Measurements from ENCODE around the gene SPTBN1. TPM values are rescaled to one million over a fixed set of nuclear protein-coding genes. Genes with fewer than 3 reads are reported as not detected.

The SPTBN1 gene
- total and polyA plus RNA-seq, 2 of the 13 experiments (the other 11 are each of a cell fraction or from before 2014, with no cell fraction given) = 123 to 299 TPM

DNA sequence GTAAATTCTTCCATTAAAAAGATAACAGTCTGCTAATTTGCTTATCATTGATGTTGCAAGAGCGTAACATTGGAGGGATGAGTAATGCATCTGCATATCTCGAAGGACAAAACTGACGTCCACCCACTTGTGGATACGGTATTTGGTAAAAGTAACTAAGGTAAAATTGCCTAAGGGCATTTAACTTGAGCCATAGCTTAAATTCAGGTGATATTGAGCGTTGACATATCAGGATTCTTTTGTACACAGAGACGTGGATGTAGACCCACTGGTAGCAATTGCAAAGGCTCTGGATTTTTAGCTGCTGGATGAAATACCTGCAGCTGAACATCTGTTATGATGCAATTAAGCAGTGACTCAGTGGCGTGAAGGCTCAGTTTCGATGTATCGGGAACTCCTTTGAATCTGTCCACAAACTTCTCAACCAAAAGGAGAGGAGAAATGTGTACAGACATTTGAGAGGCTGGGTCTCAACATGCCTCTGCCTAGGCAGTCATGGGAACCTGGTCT is 119.3 kb downstream of the SPTBN1 start (continued):
- TF ChIP-seq ATF7 (IDR thresholded peaks at IDR 0.05) (no peak), ATF7 (CRISPR knock-in tag; IDR thresholded peaks at IDR 0.05) (no peak), ZNF224 (CRISPR knock-in tag; IDR thresholded peaks at IDR 0.05) (no peak), RBM22 (optimal IDR thresholded peaks at IDR 0.05; ENCODE audit: low read length) (peak; percentile 92), FOXC1 (CRISPR knock-in tag; IDR thresholded peaks at IDR 0.05; ENCODE audit: borderline replicate concordance) (no peak), ATF7-NPFF (CRISPR knock-in tag; IDR thresholded peaks at IDR 0.05; ENCODE audit: low read depth) (no peak), TOPORS (CRISPR knock-in tag; IDR thresholded peaks at IDR 0.05) (no peak), ZNF652 (CRISPR knock-in tag; IDR thresholded peaks at IDR 0.05; ENCODE audit: borderline replicate concordance, low read depth) (no peak), FOSL2 (CRISPR knock-in tag; IDR thresholded peaks at IDR 0.05) (peak; percentile 55; the same call in 1 of the 2 replicates), CEBPB (IDR thresholded peaks at IDR 0.05; ENCODE audit: borderline replicate concordance, low read depth, low read length) (peak; percentile 57; the same call in 1 of the 2 replicates), CHD4 (IDR thresholded peaks at IDR 0.05; ENCODE audit: borderline replicate concordance, low read length) (no peak), FOXA1 (IDR thresholded peaks at IDR 0.05) (no peak), FOXA1 (CRISPR knock-in tag; IDR thresholded peaks at IDR 0.05) (0 out of 2 replicates have a peak, but pooled peaks have one; percentile 19), ZMYM3 (CRISPR knock-in tag; IDR thresholded peaks at IDR 0.05) (no peak), MTA1 (CRISPR knock-in tag; IDR thresholded peaks at IDR 0.05; ENCODE audit: borderline replicate concordance) (no peak), TCF12 (IDR thresholded peaks at IDR 0.05) (no peak), TCF12 (CRISPR knock-in tag; IDR thresholded peaks at IDR 0.05) (no peak), MZF1 (CRISPR knock-in tag; IDR thresholded peaks at IDR 0.05; ENCODE audit: borderline replicate concordance) (no peak)
- TF ChIP-seq, protein P1, sequence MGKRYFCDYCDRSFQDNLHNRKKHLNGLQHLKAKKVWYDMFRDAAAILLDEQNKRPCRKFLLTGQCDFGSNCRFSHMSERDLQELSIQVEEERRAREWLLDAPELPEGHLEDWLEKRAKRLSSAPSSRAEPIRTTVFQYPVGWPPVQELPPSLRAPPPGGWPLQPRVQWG (CRISPR knock-in tag; IDR thresholded peaks at IDR 0.05; ENCODE audit: borderline replicate concordance, low read depth) = no peak
- TF ChIP-seq, protein P2, sequence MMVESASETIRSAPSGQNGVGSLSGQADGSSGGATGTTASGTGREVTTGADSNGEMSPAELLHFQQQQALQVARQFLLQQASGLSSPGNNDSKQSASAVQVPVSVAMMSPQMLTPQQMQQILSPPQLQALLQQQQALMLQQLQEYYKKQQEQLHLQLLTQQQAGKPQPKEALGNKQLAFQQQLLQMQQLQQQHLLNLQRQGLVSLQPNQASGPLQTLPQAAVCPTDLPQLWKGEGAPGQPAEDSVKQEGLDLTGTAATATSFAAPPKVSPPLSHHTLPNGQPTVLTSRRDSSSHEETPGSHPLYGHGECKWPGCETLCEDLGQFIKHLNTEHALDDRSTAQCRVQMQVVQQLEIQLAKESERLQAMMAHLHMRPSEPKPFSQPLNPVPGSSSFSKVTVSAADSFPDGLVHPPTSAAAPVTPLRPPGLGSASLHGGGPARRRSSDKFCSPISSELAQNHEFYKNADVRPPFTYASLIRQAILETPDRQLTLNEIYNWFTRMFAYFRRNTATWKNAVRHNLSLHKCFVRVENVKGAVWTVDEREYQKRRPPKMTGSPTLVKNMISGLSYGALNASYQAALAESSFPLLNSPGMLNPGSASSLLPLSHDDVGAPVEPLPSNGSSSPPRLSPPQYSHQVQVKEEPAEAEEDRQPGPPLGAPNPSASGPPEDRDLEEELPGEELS (CRISPR knock-in tag; IDR thresholded peaks at IDR 0.05) = no peak
- TF ChIP-seq, protein P3, sequence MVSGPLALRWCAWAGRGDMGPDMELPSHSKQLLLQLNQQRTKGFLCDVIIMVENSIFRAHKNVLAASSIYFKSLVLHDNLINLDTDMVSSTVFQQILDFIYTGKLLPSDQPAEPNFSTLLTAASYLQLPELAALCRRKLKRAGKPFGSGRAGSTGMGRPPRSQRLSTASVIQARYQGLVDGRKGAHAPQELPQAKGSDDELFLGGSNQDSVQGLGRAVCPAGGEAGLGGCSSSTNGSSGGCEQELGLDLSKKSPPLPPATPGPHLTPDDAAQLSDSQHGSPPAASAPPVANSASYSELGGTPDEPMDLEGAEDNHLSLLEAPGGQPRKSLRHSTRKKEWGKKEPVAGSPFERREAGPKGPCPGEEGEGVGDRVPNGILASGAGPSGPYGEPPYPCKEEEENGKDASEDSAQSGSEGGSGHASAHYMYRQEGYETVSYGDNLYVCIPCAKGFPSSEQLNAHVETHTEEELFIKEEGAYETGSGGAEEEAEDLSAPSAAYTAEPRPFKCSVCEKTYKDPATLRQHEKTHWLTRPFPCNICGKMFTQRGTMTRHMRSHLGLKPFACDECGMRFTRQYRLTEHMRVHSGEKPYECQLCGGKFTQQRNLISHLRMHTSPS (CRISPR knock-in tag; IDR thresholded peaks at IDR 0.05; ENCODE audit: low read depth) = 0 out of 2 replicates have a peak, but pooled peaks have one; percentile 17
- TF ChIP-seq, protein P4, sequence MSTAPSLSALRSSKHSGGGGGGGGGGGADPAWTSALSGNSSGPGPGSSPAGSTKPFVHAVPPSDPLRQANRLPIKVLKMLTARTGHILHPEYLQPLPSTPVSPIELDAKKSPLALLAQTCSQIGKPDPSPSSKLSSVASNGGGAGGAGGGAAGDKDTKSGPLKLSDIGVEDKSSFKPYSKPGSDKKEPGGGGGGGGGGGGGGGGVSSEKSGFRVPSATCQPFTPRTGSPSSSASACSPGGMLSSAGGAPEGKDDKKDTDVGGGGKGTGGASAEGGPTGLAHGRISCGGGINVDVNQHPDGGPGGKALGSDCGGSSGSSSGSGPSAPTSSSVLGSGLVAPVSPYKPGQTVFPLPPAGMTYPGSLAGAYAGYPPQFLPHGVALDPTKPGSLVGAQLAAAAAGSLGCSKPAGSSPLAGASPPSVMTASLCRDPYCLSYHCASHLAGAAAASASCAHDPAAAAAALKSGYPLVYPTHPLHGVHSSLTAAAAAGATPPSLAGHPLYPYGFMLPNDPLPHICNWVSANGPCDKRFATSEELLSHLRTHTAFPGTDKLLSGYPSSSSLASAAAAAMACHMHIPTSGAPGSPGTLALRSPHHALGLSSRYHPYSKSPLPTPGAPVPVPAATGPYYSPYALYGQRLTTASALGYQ (CRISPR knock-in tag; IDR thresholded peaks at IDR 0.05) = no peak
